AML-193 (cell line): ENCODE results near the gene CNTNAP1.

Source experiments
- DNase-seq, 2 experiments: peaks; one replicate each; lab custom pipeline; 2025; lab: John Stamatoyannopoulos, UW

CNTNAP1 gene

GRCh38 chr17:42685831-42686230 is 3.5 kb downstream of the CNTNAP1 start:
- no peak for DNase-seq

- no peak for DNase-seq
Measured at GRCh38 chr17:42686520-42687128, 4.3 kb downstream of the CNTNAP1 start.

GRCh38 chr17:42687707-42688320 is 5.5 kb downstream of the CNTNAP1 start:
- DNase-seq, result no peak

DNA sequence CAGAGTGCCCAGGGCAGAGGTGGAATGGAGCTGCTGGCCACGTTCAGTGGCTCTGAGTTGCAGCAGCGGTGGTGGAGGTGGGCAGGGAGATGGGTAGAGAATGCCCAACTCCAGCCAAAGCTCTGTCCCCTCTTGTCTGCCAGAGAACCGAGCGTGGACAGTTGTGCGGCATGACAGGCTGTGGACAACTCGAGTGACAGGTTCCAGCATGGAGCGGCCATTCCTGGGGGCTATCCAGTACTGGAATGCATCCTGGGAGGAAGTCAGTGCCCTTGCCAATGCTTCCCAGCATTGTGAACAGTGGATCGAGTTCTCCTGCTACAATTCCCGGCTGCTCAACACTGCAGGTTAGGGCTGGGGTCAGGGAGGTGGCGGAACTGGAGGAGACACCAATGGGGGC is 8.3 kb downstream of the CNTNAP1 start:
- no peak for DNase-seq

DNA sequence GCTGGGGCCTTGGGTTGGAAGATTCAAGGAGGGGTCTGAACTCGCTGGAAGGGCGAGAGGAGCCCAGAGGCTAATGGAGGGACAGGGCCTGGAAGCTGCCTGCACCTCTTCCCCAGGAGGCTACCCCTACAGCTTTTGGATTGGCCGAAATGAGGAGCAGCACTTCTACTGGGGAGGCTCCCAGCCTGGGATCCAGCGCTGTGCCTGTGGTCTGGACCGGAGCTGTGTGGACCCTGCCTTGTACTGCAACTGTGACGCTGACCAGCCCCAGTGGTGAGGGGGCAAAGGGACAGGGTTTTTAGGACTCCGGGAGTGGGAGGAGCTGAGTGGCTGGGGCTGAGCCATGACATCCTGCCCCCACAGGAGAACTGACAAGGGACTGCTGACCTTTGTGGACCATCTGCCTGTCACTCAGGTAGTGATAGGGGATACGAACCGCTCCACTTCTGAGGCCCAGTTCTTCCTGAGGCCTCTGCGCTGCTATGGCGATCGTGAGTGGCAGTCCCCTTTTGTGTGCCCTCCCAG is 8.8 kb downstream of the CNTNAP1 start:
- DNase-seq, result no peak

DNA sequence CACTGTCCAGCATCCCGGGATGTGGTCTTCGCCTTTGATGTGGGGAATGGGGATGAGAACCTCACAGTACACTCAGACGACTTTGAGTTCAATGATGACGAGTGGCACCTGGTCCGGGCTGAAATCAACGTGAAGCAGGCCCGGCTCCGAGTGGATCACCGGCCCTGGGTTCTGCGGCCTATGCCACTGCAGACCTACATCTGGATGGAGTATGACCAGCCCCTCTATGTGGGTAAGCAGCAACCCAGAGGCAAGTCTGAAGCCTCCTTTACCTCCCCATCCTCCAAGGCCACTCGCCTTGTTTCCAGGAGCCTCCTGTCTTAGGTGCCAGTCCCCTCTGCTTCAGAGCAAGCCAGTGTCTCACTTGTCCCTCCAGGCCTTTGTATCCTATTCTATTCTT is 10.2 kb downstream of the CNTNAP1 start:
- DNase-seq, result no peak

- no peak for DNase-seq
Measured at GRCh38 chr17:42694524-42694923, 12.2 kb downstream of the CNTNAP1 start.

DNA sequence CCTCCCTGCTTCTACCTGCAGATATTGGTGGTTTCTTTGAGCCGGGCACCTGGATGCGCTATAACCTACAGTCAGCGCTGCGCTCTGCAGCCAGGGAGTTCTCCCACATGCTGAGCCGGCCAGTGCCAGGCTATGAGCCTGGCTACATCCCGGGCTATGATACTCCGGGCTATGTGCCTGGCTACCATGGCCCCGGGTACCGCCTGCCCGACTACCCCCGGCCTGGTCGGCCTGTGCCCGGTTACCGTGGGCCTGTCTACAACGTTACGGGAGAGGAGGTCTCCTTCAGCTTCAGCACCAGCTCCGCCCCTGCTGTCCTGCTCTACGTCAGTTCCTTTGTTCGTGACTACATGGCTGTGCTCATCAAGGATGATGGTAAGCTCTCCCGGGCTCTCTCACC is 13.2 kb downstream of the CNTNAP1 start:
- no peak for DNase-seq

DNA sequence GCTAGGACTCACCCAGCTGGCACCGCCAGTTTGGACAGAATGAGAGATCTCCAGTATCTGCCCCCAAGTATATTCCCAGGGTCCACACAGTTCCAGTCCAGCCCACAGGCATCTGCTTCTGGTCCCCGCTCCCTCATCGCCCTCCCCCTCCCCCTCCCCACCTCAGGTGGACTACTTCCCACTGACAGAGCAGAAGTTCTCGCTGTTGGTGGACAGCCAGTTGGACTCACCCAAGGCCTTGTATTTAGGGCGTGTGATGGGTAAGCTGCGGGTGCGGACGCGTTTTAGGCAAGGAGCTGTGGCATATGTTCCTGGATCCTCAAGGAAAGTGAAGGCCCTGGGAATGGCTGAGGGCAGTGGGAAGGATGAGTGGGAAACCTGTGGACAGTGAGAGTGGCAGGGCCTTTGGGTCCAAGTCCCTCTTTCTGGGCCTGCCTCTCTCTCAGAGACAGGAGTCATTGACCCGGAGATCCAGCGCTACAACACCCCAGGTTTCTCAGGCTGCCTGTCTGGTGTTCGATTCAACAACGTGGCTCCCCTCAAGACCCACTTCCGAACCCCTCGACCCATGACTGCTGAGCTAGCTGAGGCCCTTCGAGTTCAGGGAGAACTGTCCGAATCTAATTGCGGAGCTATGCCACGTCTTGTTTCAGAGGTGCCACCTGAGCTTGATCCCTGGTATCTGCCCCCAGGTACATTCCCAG is 14.9 kb downstream of the CNTNAP1 start:
- no peak for DNase-seq

GRCh38 chr17:42698736-42699414 is 16.5 kb downstream of the CNTNAP1 start:
- DNase-seq, result no peak

DNA sequence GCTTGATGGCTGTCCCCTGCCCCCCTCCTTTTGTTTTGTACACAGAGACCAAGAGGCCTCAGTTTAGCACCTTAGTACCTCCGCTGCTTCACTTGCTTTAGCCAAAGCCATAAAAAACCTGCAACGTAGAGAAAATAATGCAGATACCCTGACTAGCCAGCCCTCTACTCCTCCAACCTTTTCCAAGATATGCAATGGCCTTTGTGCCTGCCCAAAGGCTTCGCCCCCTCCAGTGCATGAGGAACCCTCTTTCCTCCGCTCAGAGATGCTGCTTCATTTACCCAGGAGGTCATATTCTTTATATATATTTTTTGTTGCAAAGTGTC is 17.0 kb downstream of the CNTNAP1 start:
- no peak for DNase-seq

GRCh38 chr17:42700586-42701289 is 18.4 kb downstream of the CNTNAP1 start:
- DNase-seq, result no peak

DNA sequence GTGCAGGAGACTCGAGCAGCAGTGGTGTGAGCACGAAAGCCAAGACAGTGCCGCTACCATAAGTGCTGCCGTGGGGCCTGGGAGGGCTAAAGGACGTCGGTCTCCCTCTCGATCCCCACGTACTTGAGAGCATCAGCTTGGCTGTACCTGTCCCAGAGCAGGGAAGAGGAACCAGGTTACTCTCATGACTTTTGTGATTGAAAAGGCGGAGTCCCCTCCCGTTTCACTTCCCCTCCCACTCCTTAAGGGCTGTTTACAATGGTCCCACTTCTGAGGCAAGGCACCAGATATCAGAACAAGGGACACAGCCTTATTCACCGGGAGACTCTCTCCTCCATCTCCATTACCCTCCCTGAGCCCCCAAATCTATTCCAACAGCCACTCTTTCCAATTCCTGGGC is 20.1 kb downstream of the CNTNAP1 start:
- DNase-seq, result no peak

DNA sequence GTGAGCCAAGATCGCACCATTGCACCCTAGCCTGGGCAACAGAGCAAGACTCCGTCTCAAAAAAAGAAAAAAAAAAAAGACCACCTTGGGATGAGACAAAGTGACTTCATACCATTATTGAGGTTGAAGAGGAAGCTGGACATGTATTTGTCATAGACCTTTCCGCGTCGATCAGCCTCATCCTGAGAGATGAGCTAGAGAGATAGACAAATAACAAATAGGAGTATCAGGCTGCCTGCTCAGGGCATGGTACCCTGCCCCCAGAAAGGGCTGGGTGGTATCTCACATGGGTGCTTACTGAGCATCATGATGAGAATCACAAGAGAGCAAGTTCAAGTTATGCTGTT is 22.1 kb downstream of the CNTNAP1 start:
- DNase-seq, result no peak

DNA sequence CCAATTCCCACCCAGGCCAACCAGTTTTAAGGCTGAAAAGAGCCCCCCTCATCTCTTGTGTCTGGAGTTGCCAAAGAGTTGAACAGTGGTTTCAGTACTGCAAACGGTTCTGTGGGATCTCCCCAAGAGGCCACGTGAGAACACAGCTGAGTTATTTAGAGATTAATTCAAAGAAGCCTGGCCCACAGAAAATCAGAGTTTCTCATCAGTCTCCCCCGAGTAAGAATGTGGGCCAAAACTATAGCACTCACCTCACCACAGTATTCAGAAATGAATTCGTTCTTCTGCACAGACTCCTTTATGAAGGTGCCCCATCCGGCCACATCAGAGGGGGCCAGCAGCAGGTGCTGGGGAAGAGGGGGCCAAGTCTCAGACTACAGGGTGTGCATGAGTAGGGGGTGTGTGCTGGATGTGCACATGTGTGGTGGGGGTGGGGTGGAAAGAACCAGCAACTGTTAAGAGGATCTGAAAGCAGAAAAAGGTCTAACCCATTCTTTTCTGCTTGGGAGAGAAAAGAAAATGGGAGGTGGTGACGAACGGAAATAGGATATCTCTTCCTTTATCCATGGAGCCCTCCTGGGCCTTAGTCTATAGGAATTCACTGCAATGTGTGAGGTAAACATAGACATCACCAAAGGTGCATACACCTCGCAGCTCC is 22.6 kb downstream of the CNTNAP1 start:
- no peak for DNase-seq

- DNase-seq, result no peak
Measured at GRCh38 chr17:42706732-42707131, 24.4 kb downstream of the CNTNAP1 start.

GRCh38 chr17:42708588-42708987 is 26.3 kb downstream of the CNTNAP1 start:
- no peak for DNase-seq

DNA sequence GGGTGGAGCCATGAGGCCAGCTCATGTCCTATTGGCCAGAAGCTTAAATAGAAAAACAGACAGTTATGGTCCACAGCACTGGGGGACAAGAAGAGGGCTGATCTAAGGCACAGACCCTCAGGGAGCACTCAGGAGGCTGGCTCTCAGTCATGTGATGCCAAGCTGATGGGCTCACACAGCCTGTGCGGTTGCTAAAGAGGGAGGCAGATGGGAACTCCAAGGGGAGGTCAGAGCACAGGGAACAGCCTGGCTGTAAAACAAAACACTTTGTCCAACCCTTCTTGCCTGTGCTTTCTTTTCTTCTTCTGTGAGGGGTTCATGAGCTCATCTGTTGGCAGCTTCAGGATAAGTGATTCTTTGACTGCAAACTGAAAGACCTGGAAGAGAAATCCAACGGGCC is 27.2 kb downstream of the CNTNAP1 start:
- DNase-seq, result no peak

DNA sequence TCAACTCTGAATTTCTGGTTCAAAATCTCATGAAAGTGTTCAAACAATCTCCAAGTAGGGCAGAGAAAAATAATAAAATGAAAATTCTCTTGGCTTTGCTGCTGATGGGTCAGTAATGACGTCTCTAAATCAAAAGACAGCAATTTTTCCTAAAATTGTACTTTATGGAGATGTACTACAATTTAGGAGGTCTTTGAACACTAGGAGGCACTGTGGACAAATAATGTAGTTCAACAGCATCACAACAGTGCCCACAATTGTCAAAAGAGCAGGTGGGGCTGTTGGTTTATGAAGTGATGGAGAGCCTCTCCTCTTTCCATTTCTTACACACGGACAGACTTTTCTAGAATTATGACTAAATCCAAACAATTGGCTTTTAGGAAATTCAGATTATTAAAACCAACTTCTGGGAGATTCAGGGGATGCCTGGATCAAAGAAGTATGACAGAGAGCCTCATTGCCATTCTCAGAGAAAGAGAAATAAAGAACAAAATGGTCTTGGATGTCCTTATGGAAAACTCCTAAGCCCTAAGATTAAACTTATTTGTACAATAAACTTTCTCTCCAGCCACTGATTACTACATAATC is 38.8 kb downstream of the CNTNAP1 start:
- DNase-seq, result peak; percentile 81 to 83

- DNase-seq, result no peak
Measured at GRCh38 chr17:42723636-42724035, 41.3 kb downstream of the CNTNAP1 start.

- no peak for DNase-seq
Measured at GRCh38 chr17:42725143-42725542, 42.8 kb downstream of the CNTNAP1 start.
